Activated CD8-positive, alpha-beta memory T cell treated with anti-CD3 and anti-CD28 coated beads for 24 hours (primary cell): Measurements from ENCODE around the gene TNS1.

ENCODE experiments used
- DNase-seq: peaks from one replicate; pipeline ENCODE4 v3.0.0-alpha.2; 2020

TNS1 gene

DNA sequence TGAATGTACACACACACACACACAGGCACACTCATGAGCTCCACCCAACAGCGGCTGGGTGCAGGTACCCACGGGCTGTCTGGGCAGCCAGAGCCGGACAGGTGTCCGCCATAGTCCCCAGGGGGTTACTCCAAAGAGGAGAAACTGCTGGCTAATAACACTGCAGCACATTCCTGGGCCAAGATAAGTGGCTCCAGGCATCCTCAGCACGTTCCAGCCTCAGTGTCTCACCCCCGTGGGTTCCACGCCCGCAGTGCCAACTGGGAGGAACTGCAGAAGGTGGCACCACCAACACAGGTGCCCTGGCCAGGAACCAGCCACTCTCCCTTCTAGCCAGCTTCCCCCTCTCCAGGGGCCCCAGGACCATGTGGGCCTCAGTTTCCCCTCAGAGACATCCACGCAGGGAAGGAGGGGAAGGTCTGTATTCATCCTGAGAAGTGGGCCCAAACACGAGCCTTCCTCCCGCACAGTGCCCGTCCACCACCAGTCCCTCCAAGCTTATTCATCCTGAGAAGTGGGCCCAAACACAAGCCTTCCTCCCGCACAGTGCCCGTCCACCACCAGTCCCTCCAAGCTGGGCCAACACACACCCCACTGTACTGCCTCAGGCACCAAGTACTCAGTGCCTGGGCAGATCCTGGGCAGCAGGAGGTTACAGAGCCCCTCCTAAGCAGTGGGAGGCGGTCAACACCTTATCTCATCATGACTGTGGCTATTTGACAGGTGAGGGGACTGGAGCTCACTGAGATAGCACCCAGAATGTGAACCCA lies 47.6 kb downstream of the TNS1 start:
- no peak for DNase-seq

DNA sequence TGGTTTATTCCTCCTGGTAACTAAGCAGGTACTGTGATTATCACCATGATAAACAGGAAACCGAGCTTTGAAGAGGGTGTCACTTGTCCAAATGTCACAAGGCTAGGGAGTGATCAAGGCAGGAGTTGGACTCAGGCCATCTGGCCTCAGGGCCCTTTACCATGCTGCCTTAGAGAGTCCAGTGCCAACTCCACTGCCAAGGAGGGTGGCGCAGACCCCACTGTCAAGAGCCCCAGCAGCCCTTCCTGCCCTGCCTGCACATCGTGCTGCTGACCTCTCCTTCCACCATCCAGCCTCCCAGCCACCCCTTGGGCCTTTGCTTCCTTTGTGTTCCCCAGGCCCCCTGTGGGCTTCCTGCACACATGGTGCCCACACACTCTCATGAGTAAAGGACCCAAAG lies 48.3 kb downstream of the TNS1 start:
- DNase-seq = no peak

- DNase-seq = no peak
Measured at GRCh38 chr2:217954051-217954450, 48.7 kb downstream of the TNS1 start.

DNA sequence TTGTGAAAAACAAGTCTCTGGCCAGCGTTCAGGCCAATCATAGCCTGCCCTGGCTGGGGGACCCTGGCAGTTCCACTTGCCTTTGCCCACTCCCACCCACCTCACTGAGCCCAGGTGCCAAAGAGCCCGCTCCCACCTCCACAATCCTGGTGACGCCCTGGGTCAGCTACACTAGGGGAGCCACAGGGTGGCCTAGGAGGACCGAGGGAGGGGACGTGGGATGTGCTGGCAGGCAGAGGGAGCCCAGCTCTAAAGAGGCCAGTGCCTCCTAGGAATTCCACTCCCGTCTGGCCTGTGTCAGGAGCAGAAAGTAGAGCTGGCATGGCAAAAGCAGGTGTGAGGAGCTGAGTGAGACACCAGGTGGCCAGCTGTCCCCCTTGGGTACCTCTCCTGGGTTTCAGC lies 49.3 kb downstream of the TNS1 start:
- DNase-seq = no peak

GRCh38 chr2:217953011-217953481 lies 49.7 kb downstream of the TNS1 start:
- no peak for DNase-seq

GRCh38 chr2:217952409-217952808 lies 50.4 kb downstream of the TNS1 start:
- DNase-seq = no peak

- DNase-seq = no peak
Measured at GRCh38 chr2:217951521-217952247, 51.1 kb downstream of the TNS1 start.

DNA sequence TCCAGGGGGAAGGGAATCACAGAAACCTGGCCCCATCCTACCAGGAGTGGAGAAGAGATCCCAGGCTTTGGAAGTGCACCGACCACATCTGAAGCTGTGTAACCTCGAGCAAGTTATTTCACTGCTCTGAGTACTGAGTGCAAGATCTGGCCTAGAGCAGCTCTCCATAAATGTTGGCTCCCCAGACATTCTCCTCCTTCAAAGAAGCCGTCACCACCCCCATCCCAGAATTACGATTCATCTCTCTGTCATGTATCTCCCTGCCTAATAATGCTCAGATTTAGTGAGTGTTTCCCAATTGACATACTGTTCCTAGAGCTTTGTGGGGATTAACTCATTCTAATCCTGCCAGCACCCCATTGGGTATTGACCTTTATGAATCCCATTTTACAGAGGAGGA lies 51.7 kb downstream of the TNS1 start:
- no peak for DNase-seq

DNA sequence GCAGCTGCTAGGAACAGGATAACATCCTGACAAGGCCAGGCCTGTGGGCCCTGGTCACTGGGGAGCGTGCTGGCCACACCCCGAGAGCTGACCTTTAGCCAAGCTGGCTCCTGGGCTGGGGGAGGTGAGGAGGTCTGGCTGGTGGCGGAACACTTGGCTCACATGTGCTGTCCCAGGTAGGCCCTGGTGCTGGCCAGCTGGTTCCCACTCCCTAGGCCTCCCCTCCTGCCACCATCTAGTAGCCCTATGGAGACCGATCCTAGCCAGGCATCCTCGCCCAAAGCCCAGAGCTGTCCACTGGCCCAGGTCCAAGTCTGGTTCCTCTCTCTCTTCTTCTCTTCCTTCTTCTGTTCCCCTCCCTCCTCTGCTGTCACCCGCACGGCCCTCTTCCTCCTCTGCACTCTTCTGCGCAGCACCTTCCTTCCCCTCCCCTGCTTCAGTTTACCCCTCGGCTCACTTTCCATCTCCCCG lies 52.4 kb downstream of the TNS1 start:
- no peak for DNase-seq

- no peak for DNase-seq
Measured at GRCh38 chr2:217949447-217949846, 53.3 kb downstream of the TNS1 start.

DNA sequence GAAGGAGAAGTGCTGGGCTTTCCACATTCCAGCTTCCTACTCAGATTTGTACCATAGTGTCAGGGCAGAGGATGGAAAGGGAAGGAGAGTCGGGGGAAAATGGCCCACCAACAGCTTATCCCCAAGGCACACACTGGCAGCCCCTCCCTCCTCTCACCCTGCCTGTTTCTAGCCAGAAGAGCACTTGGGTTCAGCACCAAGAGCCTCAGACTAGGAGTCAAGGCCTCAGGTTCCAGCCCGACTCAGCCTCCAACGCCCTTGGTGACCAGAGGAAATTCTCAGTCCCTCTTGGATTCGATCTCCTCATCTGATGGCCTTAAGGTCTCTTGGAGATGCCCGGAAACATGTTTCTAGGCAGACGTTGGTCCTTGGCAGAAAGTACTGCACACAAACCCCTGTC lies 53.9 kb downstream of the TNS1 start:
- no peak for DNase-seq

DNA sequence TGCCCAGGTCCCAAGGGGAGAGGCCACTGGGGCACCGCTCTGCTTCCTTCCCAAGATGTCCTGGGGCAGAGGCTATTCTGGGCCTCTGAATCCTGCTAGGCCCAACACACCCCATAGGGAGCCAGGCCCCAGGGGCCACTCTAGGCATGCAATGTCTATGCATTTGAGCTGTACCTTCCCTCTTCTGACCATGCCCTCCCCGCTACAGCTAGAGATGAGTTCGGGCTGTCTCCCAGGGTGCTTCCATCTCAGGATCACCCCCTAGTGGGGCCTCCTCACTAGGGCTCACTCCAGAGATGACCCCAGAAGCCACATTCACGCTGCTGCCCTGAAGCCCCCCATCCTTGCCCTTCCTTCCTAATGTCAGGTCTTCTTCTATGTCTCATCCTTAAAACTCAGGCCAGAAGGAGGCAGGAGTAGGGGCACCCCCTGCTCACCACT lies 54.4 kb downstream of the TNS1 start:
- DNase-seq = no peak

- no peak for DNase-seq
Measured at GRCh38 chr2:217947383-217948350, 55.1 kb downstream of the TNS1 start.

DNA sequence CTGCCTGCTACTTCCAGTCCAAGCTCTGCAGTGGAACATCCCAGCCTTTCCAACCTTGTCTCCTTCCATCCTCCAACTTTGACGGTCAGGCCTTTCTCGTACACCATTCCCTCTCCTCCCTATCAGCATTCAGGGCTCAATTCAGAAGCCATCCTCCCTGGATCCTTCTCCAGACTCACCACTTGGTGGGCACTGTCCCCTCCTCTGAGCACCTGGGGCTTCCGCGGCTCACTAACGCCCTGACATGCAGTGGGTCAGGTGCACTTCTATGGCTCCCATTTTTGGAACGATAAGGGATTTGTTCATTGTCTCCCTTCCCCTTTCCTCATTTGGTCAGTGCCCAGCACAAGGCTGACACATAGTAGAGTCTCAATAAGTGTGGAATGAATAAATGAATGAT lies 56.7 kb downstream of the TNS1 start:
- DNase-seq = no peak

DNA sequence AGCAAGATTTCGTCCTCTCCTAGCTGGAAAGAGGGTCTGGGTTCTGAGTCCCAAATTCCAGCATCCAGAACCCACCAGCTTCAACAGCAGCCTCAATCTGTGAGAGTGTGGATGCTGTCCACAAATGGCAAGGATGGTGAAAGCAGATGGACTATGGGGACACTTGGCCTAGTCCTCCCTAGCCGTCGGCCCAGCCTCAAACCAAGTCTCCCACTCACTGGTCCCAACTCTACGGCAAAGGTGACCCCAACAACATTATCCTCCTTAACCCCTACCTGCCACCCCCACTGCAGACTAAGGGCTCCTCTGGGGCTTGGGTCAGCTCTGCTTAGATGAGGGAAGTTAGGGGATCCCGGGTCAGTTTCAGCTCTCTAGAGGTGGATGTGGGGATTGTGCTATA lies 57.3 kb downstream of the TNS1 start:
- no peak for DNase-seq

- no peak for DNase-seq
Measured at GRCh38 chr2:217944923-217945322, 57.9 kb downstream of the TNS1 start.

GRCh38 chr2:217944366-217944765 lies 58.4 kb downstream of the TNS1 start:
- no peak for DNase-seq

- DNase-seq = no peak
Measured at GRCh38 chr2:217943446-217944321, 59.1 kb downstream of the TNS1 start.

- DNase-seq = no peak
Measured at GRCh38 chr2:217942731-217943335, 60.0 kb downstream of the TNS1 start.

DNA sequence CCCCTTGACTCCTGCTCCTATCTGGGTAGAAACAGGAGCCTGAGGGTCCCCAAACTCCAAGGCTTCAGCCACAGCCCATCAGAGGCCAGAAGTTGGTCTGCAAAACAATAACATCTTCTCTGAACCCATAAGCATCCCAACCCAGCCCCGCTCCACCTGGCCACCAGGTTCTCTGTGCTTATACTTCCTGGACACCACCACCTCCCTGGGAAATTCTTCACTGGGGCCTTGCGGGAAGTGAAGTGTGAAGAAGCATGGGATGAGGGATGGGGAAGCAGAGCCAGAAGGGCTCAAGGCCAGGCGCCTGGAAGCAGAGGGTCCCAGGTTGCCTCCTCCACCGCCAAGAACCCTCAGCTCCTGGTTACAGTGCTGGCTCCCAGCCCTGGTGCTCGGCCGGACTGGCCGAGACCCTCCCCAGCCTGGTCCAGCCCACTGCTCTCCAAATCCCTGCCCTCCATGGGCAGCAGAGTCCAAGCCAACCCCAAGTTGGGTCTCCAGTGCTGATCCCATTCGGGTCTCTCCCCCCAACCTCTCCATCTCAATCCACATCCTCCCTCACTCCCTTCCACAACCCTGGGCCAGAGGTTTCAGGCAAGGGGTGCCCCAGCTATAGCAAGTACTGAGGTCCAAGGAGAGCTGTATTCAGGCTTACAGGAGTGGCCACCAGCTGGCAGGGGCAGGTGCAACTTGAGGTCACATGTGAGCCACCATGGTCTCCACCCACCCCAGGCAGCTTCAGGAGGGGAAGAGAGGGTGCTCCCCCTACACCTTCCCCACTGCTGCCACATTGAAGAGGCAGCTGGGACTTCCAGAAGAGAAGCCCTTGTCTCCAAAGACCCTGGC lies 60.7 kb downstream of the TNS1 start:
- no peak for DNase-seq

DNA sequence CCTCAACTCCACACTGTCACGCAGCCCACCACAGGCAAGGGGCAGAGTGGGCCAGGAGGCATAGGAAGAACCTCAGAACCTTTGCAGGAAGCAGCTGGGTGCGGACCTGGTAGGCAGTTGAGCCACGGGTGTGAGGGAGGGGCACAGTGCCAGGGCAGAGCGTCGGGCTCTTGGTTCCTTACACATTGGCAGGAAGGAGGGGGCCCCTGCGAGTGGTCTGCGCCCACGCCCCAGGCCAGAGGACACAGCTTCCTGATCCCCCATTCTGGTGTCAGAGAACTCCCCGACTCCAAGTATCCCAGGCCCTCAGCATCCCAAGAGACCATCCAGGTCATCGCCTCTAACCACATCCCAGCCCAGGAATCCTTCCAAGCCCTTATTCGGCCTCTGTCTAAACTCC lies 61.5 kb downstream of the TNS1 start:
- no peak for DNase-seq
